Small intestine (tissue), 16 donors: ENCODE results near the gene LYRM7. TPM values are rescaled to one million over a fixed set of nuclear protein-coding genes. Genes with fewer than 3 reads are reported as not detected.
"Not testable (repeated sequence)": the region's sequence is repeated elsewhere in the genome, so short reads cannot be mapped to it uniquely, and the experiment has no call there.

ENCODE experiments used
- DNase-seq, 2 donors: peaks; one replicate each; pipeline versions ENCODE4 v3.0.0 to v3.0.0-alpha.2; 2013
- FAIRE-seq: peaks from 2 replicates; lab custom pipeline; 2012; peaks lifted over from hg19 to GRCh38; lab: Jason Lieb, UNC
- H3K27ac ChIP-seq, 3 donors: one replicate each; pipeline ENCODE4 v1.5.1; 2013; ENCODE audit warnings: low read length in 2 of 3, mild to moderate bottlenecking in 2 of 3, control low read depth in 1 of 3, inconsistent platforms in 1 of 3, low read depth in 1 of 3, moderate library complexity in 1 of 3
- H3K27me3 ChIP-seq, 3 donors: one replicate each; pipeline ENCODE4 v1.6.1; 2013; ENCODE audit warnings: low read length in 3 of 3, inconsistent platforms in 1 of 3; ENCODE audit not compliant: control insufficient read depth in 3 of 3, insufficient read depth in 3 of 3
- H3K36me3 ChIP-seq, 3 donors: one replicate each; pipeline ENCODE4 v1.6.1; 2013; ENCODE audit warnings: low read length in 3 of 3, inconsistent platforms in 1 of 3, low read depth in 1 of 3, mild to moderate bottlenecking in 1 of 3, moderate library complexity in 1 of 3; ENCODE audit not compliant: control insufficient read depth in 3 of 3, insufficient read depth in 2 of 3
- H3K4me1 ChIP-seq, 3 donors: one replicate each; pipeline ENCODE4 v1.6.1; 2013; ENCODE audit warnings: low read length in 2 of 3, inconsistent platforms in 1 of 3, low read depth in 1 of 3, mild to moderate bottlenecking in 1 of 3, moderate library complexity in 1 of 3; ENCODE audit not compliant: control insufficient read depth in 3 of 3, insufficient read depth in 2 of 3
- H3K4me3 ChIP-seq, 3 donors: one replicate each; pipeline ENCODE4 v1.5.1; 2013; ENCODE audit warnings: low read length in 3 of 3, control low read depth in 1 of 3, inconsistent platforms in 1 of 3, low read depth in 1 of 3, mild to moderate bottlenecking in 1 of 3, moderate library complexity in 1 of 3
- H3K9me3 ChIP-seq, 2 donors: one replicate each; pipeline ENCODE4 v1.6.1; 2013; ENCODE audit warnings: low read depth in 1 of 2, low read length in 1 of 2; ENCODE audit not compliant: control insufficient read depth in 2 of 2, insufficient read depth in 1 of 2
- WGBS, 3 donors: extraction: QIAGEN DNeasy Blood & Tissue Kit; methylation state at CpG; one replicate each; pipeline ENCODE4 v1.1.7; 2013; 5-methylcytosine and 5-hydroxymethylcytosine counted together
- long read RNA-seq, 10 donors: transcript quantifications; one replicate each; lab custom pipeline, GENCODE V29; 2026
- polyA plus RNA-seq, 4 donors: library from polyadenylated mRNA; stranded (reverse) in 3 of 4; unstranded in 1 of 4; fragments of 200-250 nt in 3 of 4; fragments of 120-200 nt in 1 of 4; gene quantifications; one replicate each; pipeline versions ENCODE4 v1.2.1 to v1.2.3, GENCODE V29; 2013
- donor health status: healthy with polysubstance abuse.
- donor health status: control.
- donor health status: control.
- donor health status: Bipolar disorder and iron deficiency.
- donor health status: healthy.

LYRM7 gene
- 1 to 10 TPM; 5.1 to 9.3 (median 7.2) TPM for polyA plus RNA-seq
- long read RNA-seq, donor 1, full-length matches to known transcripts: 4 of 4 reads
- long read RNA-seq, donor 1, partial matches to known transcripts: 0 of 4 reads
- long read RNA-seq, donor 1, other reads (novel, unspliced or antisense): 0 of 4 reads
- long read RNA-seq, donor 2, full-length matches to known transcripts: 3 of 3 reads
- long read RNA-seq, donor 2, partial matches to known transcripts: 0 of 3 reads
- long read RNA-seq, donor 2, other reads (novel, unspliced or antisense): 0 of 3 reads
- long read RNA-seq, donor 3, full-length matches to known transcripts: 3 of 3 reads
- long read RNA-seq, donor 3, partial matches to known transcripts: 0 of 3 reads
- long read RNA-seq, donor 3, other reads (novel, unspliced or antisense): 0 of 3 reads
- long read RNA-seq, donor 4: 0 reads
- long read RNA-seq, donor 5, full-length matches to known transcripts: 1 of 1 reads
- long read RNA-seq, donor 5, partial matches to known transcripts: 0 of 1 reads
- long read RNA-seq, donor 5, other reads (novel, unspliced or antisense): 0 of 1 reads
- long read RNA-seq, donor 6, full-length matches to known transcripts: 4 of 4 reads
- long read RNA-seq, donor 6, partial matches to known transcripts: 0 of 4 reads
- long read RNA-seq, donor 6, other reads (novel, unspliced or antisense): 0 of 4 reads
- long read RNA-seq, donor 7, full-length matches to known transcripts: 14 of 14 reads
- long read RNA-seq, donor 7, partial matches to known transcripts: 0 of 14 reads
- long read RNA-seq, donor 7, other reads (novel, unspliced or antisense): 0 of 14 reads
- long read RNA-seq, donor 8: 0 reads
- long read RNA-seq, donor 9, full-length matches to known transcripts: 1 of 1 reads
- long read RNA-seq, donor 9, partial matches to known transcripts: 0 of 1 reads
- long read RNA-seq, donor 9, other reads (novel, unspliced or antisense): 0 of 1 reads
- long read RNA-seq, donor 10, full-length matches to known transcripts: 8 of 8 reads
- long read RNA-seq, donor 10, partial matches to known transcripts: 0 of 8 reads
- long read RNA-seq, donor 10, other reads (novel, unspliced or antisense): 0 of 8 reads

- Histone ChIP-seq H3K9me3 (no peaks in the 10 kb centered on the region), H3K36me3 (peaks cover 0 to 3% (median 0%) of the 10 kb centered on the region in 3 donors), H3K27me3 (no peaks in the 10 kb centered on the region), H3K4me3 (peak within 1 kb of the TSS; percentile 31 to 80 (median 69)), H3K27ac (peak within 1 kb of the TSS; percentile 67 to 87 (median 71)), H3K4me1 (peaks cover 0 to 14% (median 0%) of the 10 kb centered on the region in 3 donors)
- FAIRE-seq: peak; percentile 86
- peak; percentile 99 to 100 for DNase-seq
- WGBS, 3 donors: 0% methylated on average over 42 of the region's 42 CpGs
Observed at GRCh38 chr5:131170540-131171275, at the start of gene LYRM7. TSS of gene LYRM7 (plus strand) at chr5:131170944. CDS start at chr5:131171021, 77 bp downstream.

DNA sequence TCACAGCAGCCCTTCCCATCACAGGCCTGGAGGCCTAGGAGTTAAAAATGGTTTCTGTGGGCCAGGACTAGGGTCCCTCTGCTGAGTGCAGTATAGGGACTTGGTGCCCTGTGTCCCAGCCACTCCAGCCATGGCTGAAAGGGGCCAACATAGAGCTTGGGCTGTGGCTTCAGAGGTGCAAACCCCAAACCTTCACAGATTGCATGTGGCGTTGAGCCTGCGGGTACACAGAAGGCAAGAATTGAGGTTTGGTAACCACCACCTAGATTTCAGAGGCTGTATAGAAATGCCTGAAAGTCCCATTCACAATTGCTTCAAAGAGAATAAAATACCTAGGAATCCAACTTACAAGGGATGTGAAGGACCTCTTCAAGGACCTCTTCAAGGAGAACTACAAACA, 43.5 kb upstream of the LYRM7 start:
- DNase-seq: not testable (repeated sequence)
- WGBS, 3 donors: 93 to 95% (median 94%) methylated on average over 2 of the region's 2 CpGs

DNA sequence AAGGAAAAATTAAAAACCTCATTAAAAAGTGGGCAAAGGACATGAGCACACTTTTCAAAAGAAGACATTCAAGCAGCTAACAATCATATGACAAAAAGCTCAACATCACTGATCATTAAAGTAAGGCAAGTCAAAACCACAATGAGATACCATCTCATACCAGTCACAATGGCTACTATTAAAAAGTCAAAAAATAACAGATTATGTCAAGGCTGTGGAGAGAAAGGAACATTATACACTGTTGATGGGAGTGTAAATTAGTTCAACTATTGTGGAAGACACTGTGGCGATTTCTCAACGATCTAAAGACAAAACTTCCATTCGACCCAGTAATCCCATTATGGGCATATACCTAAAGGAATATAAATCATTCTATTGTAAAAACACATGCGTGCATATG, 41.4 kb upstream of the LYRM7 start:
- H3K9me3 ChIP-seq: peaks cover 0 to 10% of the 10 kb centered on the region in 2 donors
- 86 to 91% (median 89%) methylated on average over 4 of the region's 4 CpGs for WGBS, 3 donors
- FAIRE-seq: no peak

More for the DNA sequence above, 43.5 kb upstream of the LYRM7 start:
- not testable (repeated sequence) for H3K27ac ChIP-seq, H3K4me1 ChIP-seq, FAIRE-seq, H3K36me3 ChIP-seq, H3K4me3 ChIP-seq, H3K27me3 ChIP-seq
- H3K9me3 ChIP-seq: peaks cover 0 to 22% of the 10 kb centered on the region in 2 donors

DNA sequence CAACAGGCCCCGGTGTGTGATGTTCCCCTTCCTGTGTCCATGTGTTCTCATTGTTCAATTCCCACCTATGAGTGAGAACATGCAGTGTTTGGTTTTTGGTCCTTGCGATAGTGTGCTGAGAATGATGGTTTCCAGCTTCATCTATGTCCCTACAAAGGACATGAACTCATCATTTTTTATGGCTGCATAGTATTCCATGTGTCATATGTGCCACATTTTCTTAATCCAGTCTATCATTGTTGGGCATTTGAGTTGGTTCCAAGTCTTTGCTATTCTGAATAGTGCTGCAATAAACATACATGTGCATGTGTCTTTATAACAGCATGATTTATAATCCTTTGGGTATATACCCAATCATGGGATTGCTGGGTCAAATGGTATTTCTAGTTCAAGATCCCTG, 37.7 kb upstream of the LYRM7 start:
- not testable (repeated sequence) for H3K36me3 ChIP-seq, H3K27ac ChIP-seq, FAIRE-seq, DNase-seq, H3K4me1 ChIP-seq, H3K27me3 ChIP-seq, H3K4me3 ChIP-seq, H3K9me3 ChIP-seq
- WGBS, 3 donors: 88 to 100% (median 94%) methylated on average over 1 of the region's 2 CpGs

More for the DNA sequence above, 41.4 kb upstream of the LYRM7 start:
- no peak overlapping the region for H3K27ac ChIP-seq
- H3K27me3 ChIP-seq: no peaks in the 10 kb centered on the region
- H3K4me3 ChIP-seq: no peak overlapping the region
- DNase-seq: no peak
- no peaks in the 10 kb centered on the region for H3K4me1 ChIP-seq
- no peaks in the 10 kb centered on the region for H3K36me3 ChIP-seq

GRCh38 chr5:131138406-131138805, 32.3 kb upstream of the LYRM7 start:
- H3K27ac ChIP-seq, H3K9me3 ChIP-seq, H3K4me1 ChIP-seq, DNase-seq, H3K4me3 ChIP-seq, FAIRE-seq, H3K27me3 ChIP-seq, H3K36me3 ChIP-seq: not testable (repeated sequence)
- 55 to 71% (median 69%) methylated on average over 5 of the region's 5 CpGs for WGBS, 3 donors

DNA sequence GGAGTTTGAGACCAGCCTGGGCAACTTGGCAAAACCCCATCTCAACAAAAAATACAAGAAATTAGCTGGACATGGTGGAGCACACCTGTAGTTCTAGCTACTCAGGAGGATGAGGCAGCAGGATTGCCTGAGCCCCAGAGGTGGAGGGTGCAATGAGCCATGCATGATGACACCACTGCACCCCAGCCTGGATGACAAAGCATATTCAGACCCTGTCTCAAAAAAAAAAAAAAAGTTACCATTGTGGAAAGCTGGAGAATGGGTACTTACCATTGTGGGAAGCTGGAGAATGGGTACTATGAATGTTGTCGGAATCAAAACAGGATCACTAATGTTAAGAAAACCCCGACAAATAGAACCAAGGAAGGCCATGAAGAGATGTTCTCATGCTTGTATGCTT, 31.4 kb upstream of the LYRM7 start:
- Histone ChIP-seq H3K4me1 (no peaks in the 10 kb centered on the region), H3K27me3 (no peaks in the 10 kb centered on the region), H3K36me3 (no peaks in the 10 kb centered on the region), H3K27ac (no peak overlapping the region), H3K9me3 (no peaks in the 10 kb centered on the region), H3K4me3 (no peak overlapping the region)
- FAIRE-seq (no peak), DNase-seq (no peak)
- 91 to 95% (median 94%) methylated on average over 2 of the region's 2 CpGs for WGBS, 3 donors

DNA sequence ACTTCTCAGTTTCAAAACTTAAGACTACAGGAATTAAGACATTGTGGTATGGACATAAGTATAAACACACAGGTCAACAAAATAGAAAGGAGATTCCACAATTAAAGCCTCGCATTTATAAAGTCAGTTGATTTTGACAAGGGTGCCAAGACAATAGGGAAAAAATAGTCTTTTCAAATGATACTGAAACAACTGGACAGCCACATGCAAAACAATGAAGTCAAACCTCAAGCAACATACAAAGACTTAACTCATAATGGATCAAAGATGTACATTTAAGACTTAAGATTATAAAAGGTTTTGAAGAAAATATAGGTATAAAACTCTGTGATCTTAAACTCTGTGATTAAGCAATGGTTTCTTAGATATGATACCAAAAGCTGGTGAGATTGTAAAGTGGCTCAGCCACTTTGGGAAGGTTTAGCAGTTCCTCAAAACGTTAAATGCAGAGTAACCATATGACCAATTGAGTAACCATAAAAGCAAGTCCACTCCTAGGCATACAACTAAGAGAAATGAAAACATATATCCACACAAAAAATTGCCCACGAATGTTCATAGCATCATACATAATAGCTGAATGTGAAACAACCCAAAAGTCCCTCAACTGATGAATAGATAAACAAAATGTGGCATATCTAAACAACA, 27.6 kb upstream of the LYRM7 start:
- Histone ChIP-seq H3K4me1 (no peaks in the 10 kb centered on the region), H3K9me3 (no peaks in the 10 kb centered on the region), H3K27ac (no peak overlapping the region), H3K4me3 (no peak overlapping the region), H3K36me3 (no peaks in the 10 kb centered on the region), H3K27me3 (no peaks in the 10 kb centered on the region)
- DNase-seq (no peak), FAIRE-seq (no peak)
- 47 to 57% (median 52%) methylated on average over 3 of the region's 3 CpGs for WGBS, 3 donors
